ENCODE measurements around the gene HSPB9. TPM values are rescaled to one million over a fixed set of nuclear protein-coding genes. Genes with fewer than 3 reads are reported as not detected.

The HSPB9 gene
- total and polyA plus RNA-seq, 2 of the 8 experiments (the other 6 are each of a cell fraction or from before 2014, with no cell fraction given) = 0.27 to 0.30 TPM

DNA sequence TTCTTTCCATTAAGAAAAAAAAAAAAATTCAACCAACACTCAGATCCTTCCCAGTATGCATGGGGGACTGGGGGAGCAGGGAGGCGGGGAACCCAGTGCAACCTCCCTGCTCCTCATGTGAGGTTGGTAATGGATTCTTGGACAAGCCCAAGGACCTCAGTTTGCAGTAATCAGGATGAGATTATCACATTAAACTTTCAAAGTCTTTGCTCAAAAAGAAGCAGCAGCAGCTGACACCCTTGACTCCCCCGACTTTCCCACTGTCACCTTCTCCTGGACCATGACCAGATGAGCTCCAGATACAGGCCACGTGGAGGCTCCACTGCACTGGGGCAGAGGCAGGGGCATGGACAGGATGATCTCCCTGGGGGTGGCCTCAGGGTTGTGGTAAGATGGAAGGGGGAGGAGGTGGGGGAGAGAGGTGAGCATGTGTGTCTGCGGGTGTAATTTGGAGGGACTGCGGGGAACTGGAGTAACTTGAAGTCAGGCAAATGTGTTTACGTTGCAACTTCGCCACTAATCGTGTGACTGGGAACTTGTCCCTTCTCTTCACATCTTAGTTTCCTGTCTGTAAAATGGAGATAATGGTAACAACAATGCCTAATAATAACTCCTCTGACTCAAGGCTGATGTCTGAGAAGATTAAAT is 44.1 kb upstream of the HSPB9 start:
- no peaks in the 10 kb centered on the region for H3K79me2 ChIP-seq (ENCODE audit: control insufficient read depth in 1 of 2, insufficient read depth in 2 of 2, low read length in 2 of 2)
- no peak overlapping the region for H4K91ac ChIP-seq (replicated peaks; ENCODE audit: insufficient read length, low read length)
- no peak for DNase-seq (ENCODE audit: low read depth in 1 of 2, low spot score in 2 of 2)
- H3K56ac ChIP-seq (replicated peaks; ENCODE audit: insufficient read length, low read depth, low read length) = no peak overlapping the region
- H4K20me1 ChIP-seq (replicated peaks in 1 of 2; ENCODE audit: control insufficient read depth in 1 of 2, insufficient read depth in 2 of 2, low read length in 2 of 2) = no peaks in the 10 kb centered on the region
- peak overlapping the region; percentile 43; the same call in 1 of the 2 replicates for H2BK12ac ChIP-seq (ENCODE audit: low read depth, low read length)
- H3K4ac ChIP-seq (replicated peaks; ENCODE audit: insufficient read length, low read depth, low read length) = no peak overlapping the region
- H2AFZ ChIP-seq (ENCODE audit: low read length) = no peak overlapping the region
- H4K8ac ChIP-seq (ENCODE audit: extremely low read depth, insufficient read depth, low read length) = peak overlapping the region; percentile 62; the same call in 1 of the 2 replicates
- H2AK5ac ChIP-seq (ENCODE audit: low read depth, low read length) = no peak overlapping the region
- ChIA-PET POLR2A (ENCODE audit: partially characterized antibody) (interaction anchor here (0.7 to 1.0 kb wide), 2 partner anchors 14 to 116 kb away, joined by 3 read pairs; partner anchors contain the start of gene GHDC), CTCF (ENCODE audit: partially characterized antibody) (interaction anchor here (0.6 to 2.9 kb wide), 3 partner anchors 12 to 43 kb away, joined by 3 to 32 read pairs (median 3); no protein-coding TSS in a partner anchor)
- H3K23me2 ChIP-seq (ENCODE audit: low read depth, low read length) = no peaks in the 10 kb centered on the region
- WGBS, 2 experiments (ENCODE audit: extremely low coverage in 1 of 2, insufficient coverage in 1 of 2, insufficient read length in 1 of 2, insufficient replicate concordance in 2 of 2, low coverage in 1 of 2, low lambda C conversion rate in 2 of 2, missing lambda C conversion rate in 1 of 2) = 90% methylated on average over 8 of the region's 8 CpGs; no CpG with 5 or more reads in 1 of the 2 experiments
- no peak overlapping the region for H2BK15ac ChIP-seq (ENCODE audit: low read length)
- H3K18ac ChIP-seq (ENCODE audit: extremely low read depth, low read length) = no peak overlapping the region
- no peak for FAIRE-seq
- no peaks in the 10 kb centered on the region for H3K27me3 ChIP-seq (replicated peaks in 1 of 4; ENCODE audit: control insufficient read depth in 3 of 4, extremely low read depth in 1 of 4, insufficient read depth in 3 of 4, low read length in 3 of 4)
- H2BK5ac ChIP-seq (ENCODE audit: low read depth, low read length) = no peak overlapping the region
- H3K4me1 ChIP-seq (replicated peaks in 1 of 4; ENCODE audit: control insufficient read depth in 3 of 4, insufficient read depth in 4 of 4, low read length in 3 of 4) = peaks cover 0 to 4% (median 3%) of the 10 kb centered on the region in 4 experiments; a peak in 3 of 7 replicates
- no peak overlapping the region for H3K9ac ChIP-seq (replicated peaks in 1 of 4; ENCODE audit: extremely low read depth in 1 of 4, low read depth in 3 of 4, low read length in 3 of 4)
- H3K27ac ChIP-seq (ENCODE audit: low read depth, low read length) = no peak overlapping the region
- H3K9me3 ChIP-seq (ENCODE audit: insufficient read depth in 2 of 2, low read depth in 1 of 2, low read length in 1 of 2) = no peaks in the 10 kb centered on the region
- no peak overlapping the region for H3K14ac ChIP-seq (ENCODE audit: insufficient read length)
- no peak overlapping the region for H2BK20ac ChIP-seq (ENCODE audit: low read length)
- H2BK120ac ChIP-seq (replicated peaks; ENCODE audit: low read depth, low read length) = no peak overlapping the region
- H3K36me3 ChIP-seq (ENCODE audit: control insufficient read depth in 2 of 4, insufficient read depth in 4 of 4, low read length in 3 of 4) = no peaks in the 10 kb centered on the region
- no peak overlapping the region for H3K23ac ChIP-seq (ENCODE audit: insufficient read length)
- no peak overlapping the region for H3K4me3 ChIP-seq (ENCODE audit: extremely low read depth in 1 of 4, insufficient read depth in 2 of 4, low read depth in 3 of 4, low read length in 4 of 4)
- no peak overlapping the region for H3K4me2 ChIP-seq (ENCODE audit: insufficient read depth in 1 of 2, low read depth in 2 of 2, low read length in 2 of 2)
- H4K5ac ChIP-seq (ENCODE audit: insufficient read length, low read depth, low read length) = no peak overlapping the region
- H3K79me1 ChIP-seq (ENCODE audit: low read depth, low read length) = no peaks in the 10 kb centered on the region
- no peak for TF ChIP-seq NRF1 (IDR thresholded peaks at IDR 0.05; ENCODE audit: low read depth, low read length)
- TF ChIP-seq HDAC2 (IDR thresholded peaks at IDR 0.05; ENCODE audit: borderline replicate concordance in 1 of 2, low read depth in 2 of 2, low read length in 2 of 2) = no peak
- no peak for TF ChIP-seq SAP30 (IDR thresholded peaks at IDR 0.05; ENCODE audit: insufficient read depth, insufficient replicate concordance, low read length)
- no peak for TF ChIP-seq TCF12 (IDR thresholded peaks at IDR 0.05; ENCODE audit: low read depth, low read length)
- no peak for TF ChIP-seq FOSL1 (IDR thresholded peaks at IDR 0.05; ENCODE audit: insufficient read depth, low read depth, low read length)
- no peak for TF ChIP-seq TEAD4 (IDR thresholded peaks at IDR 0.05; ENCODE audit: low read depth, low read length)
- TF ChIP-seq, protein P1, sequence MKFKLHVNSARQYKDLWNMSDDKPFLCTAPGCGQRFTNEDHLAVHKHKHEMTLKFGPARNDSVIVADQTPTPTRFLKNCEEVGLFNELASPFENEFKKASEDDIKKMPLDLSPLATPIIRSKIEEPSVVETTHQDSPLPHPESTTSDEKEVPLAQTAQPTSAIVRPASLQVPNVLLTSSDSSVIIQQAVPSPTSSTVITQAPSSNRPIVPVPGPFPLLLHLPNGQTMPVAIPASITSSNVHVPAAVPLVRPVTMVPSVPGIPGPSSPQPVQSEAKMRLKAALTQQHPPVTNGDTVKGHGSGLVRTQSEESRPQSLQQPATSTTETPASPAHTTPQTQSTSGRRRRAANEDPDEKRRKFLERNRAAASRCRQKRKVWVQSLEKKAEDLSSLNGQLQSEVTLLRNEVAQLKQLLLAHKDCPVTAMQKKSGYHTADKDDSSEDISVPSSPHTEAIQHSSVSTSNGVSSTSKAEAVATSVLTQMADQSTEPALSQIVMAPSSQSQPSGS (IDR thresholded peaks at IDR 0.05; ENCODE audit: low read length) = no peak
- no peak for TF ChIP-seq SIRT6 (IDR thresholded peaks at IDR 0.05; ENCODE audit: low read length)
- TF ChIP-seq, protein P2, sequence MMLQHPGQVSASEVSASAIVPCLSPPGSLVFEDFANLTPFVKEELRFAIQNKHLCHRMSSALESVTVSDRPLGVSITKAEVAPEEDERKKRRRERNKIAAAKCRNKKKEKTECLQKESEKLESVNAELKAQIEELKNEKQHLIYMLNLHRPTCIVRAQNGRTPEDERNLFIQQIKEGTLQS (IDR thresholded peaks at IDR 0.05; ENCODE audit: insufficient read depth, low read depth, low read length) = no peak
- no peak for TF ChIP-seq SRF (IDR thresholded peaks at IDR 0.05; ENCODE audit: low read depth, low read length)

Measured in H1 (cell line).